Activated CD4-positive, CD25-positive, alpha-beta regulatory T cell treated with anti-CD3 and anti-CD28 coated beads, Interleukin-2, amount 50 U/mL, for 16 hours (primary cell): ENCODE results near the gene ZYG11B.
"Not testable (repeated sequence)": the region's sequence is repeated elsewhere in the genome, so short reads cannot be mapped to it uniquely, and the experiment has no call there.

ENCODE experiments used
- DNase-seq: peaks from one replicate; pipeline ENCODE4 v3.0.0-alpha.2; 2020; ENCODE audit warnings: low read depth, low spot score

Gene ZYG11B

GRCh38 chr1:52756020-52756419 is 29.8 kb downstream of the ZYG11B start:
- DNase-seq: no peak

- DNase-seq: no peak
These were observed 33.7 kb downstream of the ZYG11B start for GRCh38 chr1:52759908-52760307.

GRCh38 chr1:52767596-52768280 is 41.5 kb downstream of the ZYG11B start:
- no peak for DNase-seq

GRCh38 chr1:52769346-52770033 is 43.2 kb downstream of the ZYG11B start:
- DNase-seq: no peak

GRCh38 chr1:52771384-52771783 is 45.1 kb downstream of the ZYG11B start:
- DNase-seq: no peak

GRCh38 chr1:52786148-52786547 is 59.9 kb downstream of the ZYG11B start:
- no peak for DNase-seq

GRCh38 chr1:52790429-52790828 is 64.2 kb downstream of the ZYG11B start:
- not testable (repeated sequence) for DNase-seq

- DNase-seq: no peak
These were observed 65.8 kb downstream of the ZYG11B start for GRCh38 chr1:52792036-52792435.

GRCh38 chr1:52793717-52794116 is 67.5 kb downstream of the ZYG11B start:
- not testable (repeated sequence) for DNase-seq

- no peak for DNase-seq
These were observed 69.2 kb downstream of the ZYG11B start for GRCh38 chr1:52795464-52795863.

GRCh38 chr1:52798331-52798730 is 72.1 kb downstream of the ZYG11B start:
- no peak for DNase-seq

GRCh38 chr1:52801011-52801410 is 74.8 kb downstream of the ZYG11B start:
- DNase-seq: no peak

GRCh38 chr1:52804083-52804482 is 77.8 kb downstream of the ZYG11B start:
- not testable (repeated sequence) for DNase-seq

GRCh38 chr1:52814465-52814864 is 88.2 kb downstream of the ZYG11B start:
- DNase-seq: no peak

- not testable (repeated sequence) for DNase-seq
These were observed 94.6 kb downstream of the ZYG11B start for GRCh38 chr1:52820830-52821229.

GRCh38 chr1:52825868-52826267 is 99.6 kb downstream of the ZYG11B start:
- DNase-seq: no peak

- no peak for DNase-seq
These were observed 108.5 kb downstream of the ZYG11B start for GRCh38 chr1:52834798-52835197.

- DNase-seq: no peak
These were observed 109.8 kb downstream of the ZYG11B start for GRCh38 chr1:52836035-52836434.

- DNase-seq: not testable (repeated sequence)
These were observed 112.9 kb downstream of the ZYG11B start for GRCh38 chr1:52839175-52839574.

- DNase-seq: peak; percentile 23
These were observed 116.5 kb downstream of the ZYG11B start, which contains the start of gene ZYG11A for GRCh38 chr1:52842643-52843310. Gene ZYG11A (plus strand): TSS chr1:52842760. CDS start chr1:52842884, 124 bp downstream.

GRCh38 chr1:52845119-52845518 is 118.9 kb downstream of the ZYG11B start:
- DNase-seq: not testable (repeated sequence)

GRCh38 chr1:52848423-52848822 is 122.2 kb downstream of the ZYG11B start:
- no peak for DNase-seq

- no peak for DNase-seq
These were observed 124.7 kb downstream of the ZYG11B start for GRCh38 chr1:52850951-52851350.
